PFSK-1 (cell line): ENCODE results near the gene KBTBD8.

Experiments
- FOXP2 ChIP-seq: optimal IDR thresholded peaks from 2 replicates; pipeline ENCODE3; 2011; ENCODE audit warnings: borderline replicate concordance, control low read depth, inconsistent platforms; ENCODE audit not compliant: insufficient read depth; ENCODE audit errors: extremely low read length, extremely low read depth
- POLR2AphosphoS5 ChIP-seq: IDR thresholded peaks from 2 replicates; pipeline ENCODE4 v1.6.1; 2012; ENCODE audit warnings: low read depth, mild to moderate bottlenecking, control low read depth, low read length, moderate library complexity
- REST ChIP-seq, 2 experiments: IDR thresholded peaks; 2 replicates each; pipeline versions ENCODE4 v1.6.1 to v1.8.0; 2011 to 2012; ENCODE audit warnings: low read depth in 2 of 2, low read length in 2 of 2, control low read depth in 1 of 2, inconsistent platforms in 1 of 2, mild to moderate bottlenecking in 1 of 2, moderate library complexity in 1 of 2; ENCODE audit not compliant: insufficient read depth in 1 of 2
- SIN3A ChIP-seq: IDR thresholded peaks from 2 replicates; pipeline ENCODE4 v1.6.1; 2012; ENCODE audit warnings: mild to moderate bottlenecking, low read length, moderate library complexity, borderline replicate concordance; ENCODE audit not compliant: insufficient read depth
- TAF1 ChIP-seq: IDR thresholded peaks from 2 replicates; pipeline ENCODE4 v1.6.1; 2012; ENCODE audit warnings: low read length, control low read depth, borderline replicate concordance; ENCODE audit not compliant: insufficient read depth

The KBTBD8 gene

GRCh38 chr3:67031986-67032385 is 33.9 kb downstream of the KBTBD8 start:
- TF ChIP-seq TAF1 = no peak
- TF ChIP-seq SIN3A = no peak

GRCh38 chr3:67033079-67033478 is 35.0 kb downstream of the KBTBD8 start:
- no peak for TF ChIP-seq POLR2AphosphoS5
- TF ChIP-seq FOXP2 = no peak
- no peak for TF ChIP-seq TAF1
- TF ChIP-seq REST (IDR thresholded peaks at IDR 0.05; ENCODE audit: insufficient read depth in 1 of 2, low read depth in 2 of 2, low read length in 2 of 2) = no peak
- TF ChIP-seq SIN3A = no peak

GRCh38 chr3:67034371-67034770 is 36.3 kb downstream of the KBTBD8 start:
- TF ChIP-seq REST (IDR thresholded peaks at IDR 0.05; ENCODE audit: insufficient read depth in 1 of 2, low read depth in 2 of 2, low read length in 2 of 2) (no peak), SIN3A (no peak), TAF1 (no peak)

- no peak for TF ChIP-seq FOXP2
- no peak for TF ChIP-seq SIN3A
- no peak for TF ChIP-seq POLR2AphosphoS5
- TF ChIP-seq TAF1 = no peak
- no peak for TF ChIP-seq REST (IDR thresholded peaks at IDR 0.05; ENCODE audit: insufficient read depth in 1 of 2, low read depth in 2 of 2, low read length in 2 of 2)
Measured at GRCh38 chr3:67037615-67038014, 39.5 kb downstream of the KBTBD8 start.

- TF ChIP-seq POLR2AphosphoS5 (no peak), TAF1 (no peak), FOXP2 (no peak), SIN3A (no peak), REST (IDR thresholded peaks at IDR 0.05; ENCODE audit: insufficient read depth in 1 of 2, low read depth in 2 of 2, low read length in 2 of 2) (no peak)
Measured at GRCh38 chr3:67044295-67044694, 46.2 kb downstream of the KBTBD8 start.

- TF ChIP-seq FOXP2 (no peak), POLR2AphosphoS5 (no peak)
Measured at GRCh38 chr3:67044955-67045354, 46.8 kb downstream of the KBTBD8 start.
